Left ventricle myocardium inferior (tissue), 1 donor: ENCODE results near the gene RAPGEF1. TPM values are rescaled to one million over a fixed set of nuclear protein-coding genes. Genes with fewer than 3 reads are reported as not detected.

Experiments
- DNase-seq: peaks from one replicate; pipeline ENCODE4 v3.0.0-alpha.2; 2020
- H3K27ac ChIP-seq: fragments of 200-600 bp; replicated peaks from 2 replicates; pipeline ENCODE4 v1.8.0; 2021
- H3K27me3 ChIP-seq: fragments of 200-600 bp; 2 replicates; pipeline ENCODE4 v1.8.0; 2021; ENCODE audit warnings: low read depth
- H3K36me3 ChIP-seq: fragments of 200-600 bp; 2 replicates; pipeline ENCODE4 v1.8.0; 2021
- H3K4me1 ChIP-seq: fragments of 200-600 bp; 2 replicates; pipeline ENCODE4 v1.8.0; 2021
- H3K4me3 ChIP-seq: fragments of 200-600 bp; 2 replicates; pipeline ENCODE4 v1.8.0; 2021; ENCODE audit warnings: mild to moderate bottlenecking, moderate library complexity
- H3K9me3 ChIP-seq: fragments of 200-600 bp; replicated peaks from 2 replicates; pipeline ENCODE4 v1.8.0; 2021
- CTCF ChIP-seq: fragments of 200-600 bp; IDR thresholded peaks from 2 replicates; pipeline ENCODE4 v1.8.0; 2021; ENCODE audit warnings: antibody characterized with exemption, mild to moderate bottlenecking, borderline replicate concordance
- intact Hi-C: fragments of 100-400 bp; cut with micrococcal nuclease; formaldehyde crosslinking; loops from one replicate; pipeline ENCODE4 v1.11.0; 2022
- total RNA-seq: library from RNA; stranded (reverse); fragmentation: NEBNext Ultra II Directional; extraction: Animal tissue kit (Norgen Biotek cat#: 25700); gene quantifications from one replicate; pipeline ENCODE4 v1.2.1, GENCODE V29; 2021
- donor health status: DM: no; HTN: yes; CAD: no; lungs with severe emphysema.

RAPGEF1 gene
- total RNA-seq, 1 donor from 2014 or later: 95.9 TPM

GRCh38 chr9:131631306-131631705, 108.6 kb downstream of the RAPGEF1 start:
- peaks cover 80% of the 10 kb centered on the region for H3K4me1 ChIP-seq
- TF ChIP-seq CTCF: no peak

GRCh38 chr9:131630205-131630831, 109.6 kb downstream of the RAPGEF1 start:
- Histone ChIP-seq H3K27me3 (no peaks in the 10 kb centered on the region), H3K36me3 (peaks cover 55% of the 10 kb centered on the region), H3K4me1 (peaks cover 80% of the 10 kb centered on the region), H3K27ac (peak overlapping the region; percentile 38), H3K9me3 (no peaks in the 10 kb centered on the region), H3K4me3 (no peak overlapping the region)
- TF ChIP-seq CTCF: no peak
- DNase-seq: no peak
- intact Hi-C loops: no loop called here

More at GRCh38 chr9:131631306-131631705, 108.6 kb downstream of the RAPGEF1 start:
- intact Hi-C loops: no loop called here
- no peaks in the 10 kb centered on the region for H3K9me3 ChIP-seq
- DNase-seq: no peak
- H3K36me3 ChIP-seq: peaks cover 50% of the 10 kb centered on the region
- no peaks in the 10 kb centered on the region for H3K27me3 ChIP-seq
- no peak overlapping the region for H3K4me3 ChIP-seq
- H3K27ac ChIP-seq: peak overlapping the region; percentile 17

GRCh38 chr9:131629825-131630204, 110.1 kb downstream of the RAPGEF1 start:
- Histone ChIP-seq H3K4me1 (peaks cover 80% of the 10 kb centered on the region), H3K36me3 (peaks cover 59% of the 10 kb centered on the region), H3K9me3 (no peaks in the 10 kb centered on the region), H3K27ac (peak overlapping the region; percentile 38), H3K4me3 (no peak overlapping the region), H3K27me3 (no peaks in the 10 kb centered on the region)
- DNase-seq: no peak
- intact Hi-C loops: no loop called here
- no peak for TF ChIP-seq CTCF

- no peak overlapping the region for H3K4me3 ChIP-seq
- H3K27ac ChIP-seq: peak overlapping the region; percentile 38
- no peak for TF ChIP-seq CTCF
- H3K27me3 ChIP-seq: no peaks in the 10 kb centered on the region
- no peaks in the 10 kb centered on the region for H3K9me3 ChIP-seq
- peaks cover 59% of the 10 kb centered on the region for H3K36me3 ChIP-seq
- no peak for DNase-seq
- peaks cover 81% of the 10 kb centered on the region for H3K4me1 ChIP-seq
- intact Hi-C loops: no loop called here
Observed at GRCh38 chr9:131629226-131629500, 110.7 kb downstream of the RAPGEF1 start.

- no peak for DNase-seq
- Histone ChIP-seq H3K27ac (peak overlapping the region; percentile 45), H3K4me3 (no peak overlapping the region), H3K4me1 (peaks cover 81% of the 10 kb centered on the region), H3K36me3 (peaks cover 58% of the 10 kb centered on the region), H3K9me3 (no peaks in the 10 kb centered on the region), H3K27me3 (no peaks in the 10 kb centered on the region)
- no peak for TF ChIP-seq CTCF
- intact Hi-C loops: no loop called here
Observed at GRCh38 chr9:131628459-131629225, 111.2 kb downstream of the RAPGEF1 start.
